WTC11 (cell line): Measurements from ENCODE around the gene INSL4. TPM values are rescaled to one million over a fixed set of nuclear protein-coding genes. Genes with fewer than 3 reads are reported as not detected.

Source experiments
- ATAC-seq: fragments of 200-7000 bp; cut with Tn5 transposase; 2 replicates; pipeline ENCODE4 v1.10.0; 2021; ENCODE audit warnings: mild to moderate bottlenecking, moderate library complexity
- CTCF ChIA-PET: fragments of 300-600 bp; sonication (Branson Sonifier 250); formaldehyde crosslinking; loops from one replicate; lab custom pipeline; 2021; ENCODE audit warnings: antibody characterized with exemption; lab: Charles Lee
- POLR2A ChIA-PET: fragments of 350-600 bp; sonication (Branson Sonifier 250); formaldehyde crosslinking; loops from one replicate; lab custom pipeline; 2021; ENCODE audit warnings: antibody characterized with exemption; lab: Charles Lee
- DNase-seq: peaks from one replicate; pipeline ENCODE4 v3.0.0; 2021; ENCODE audit warnings: low spot score
- H3K27ac Mint-ChIP-seq: 2 replicates; pipeline ENCODE4 v1.8.0; 2021; ENCODE audit warnings: mixed read lengths
- H3K27me3 Mint-ChIP-seq: 2 replicates; pipeline ENCODE4 v1.8.0; 2021; ENCODE audit warnings: low read depth, mild to moderate bottlenecking, moderate library complexity, mixed read lengths
- H3K36me3 Mint-ChIP-seq: 2 replicates; pipeline ENCODE4 v1.8.0; 2021; ENCODE audit warnings: mixed read lengths
- H3K4me1 Mint-ChIP-seq: 2 replicates; pipeline ENCODE4 v1.8.0; 2022; ENCODE audit warnings: mixed read lengths
- H3K4me3 Mint-ChIP-seq: 2 replicates; pipeline ENCODE4 v1.8.0; 2021; ENCODE audit warnings: mild to moderate bottlenecking, moderate library complexity, mixed read lengths
- H3K9me3 Mint-ChIP-seq: 2 replicates; pipeline ENCODE4 v1.8.0; 2021; ENCODE audit warnings: mixed read lengths
- AFF4 ChIP-seq: sonication (generic); formaldehyde crosslinking; IDR thresholded peaks from 2 replicates; pipeline ENCODE4 v1.8.1; 2023; ENCODE audit warnings: mild to moderate bottlenecking, missing genetic modification reagents, borderline replicate concordance
- AR ChIP-seq: fragments of 250-450 bp; sonication (Bioruptor Pico); IDR thresholded peaks from 2 replicates; pipeline ENCODE4 v1.9.0; 2021; ENCODE audit warnings: mild to moderate bottlenecking
- CBFB ChIP-seq: sonication (generic); formaldehyde crosslinking; IDR thresholded peaks from 2 replicates; pipeline ENCODE4 v1.8.1; 2022; ENCODE audit warnings: mild to moderate bottlenecking, low read depth, missing genetic modification reagents
- E2F4 ChIP-seq: sonication (generic); formaldehyde crosslinking; IDR thresholded peaks from 2 replicates; pipeline ENCODE4 v1.8.1; 2022; ENCODE audit warnings: low read depth, mild to moderate bottlenecking, moderate library complexity, missing genetic modification reagents, borderline replicate concordance
- E2F5 ChIP-seq: sonication (generic); formaldehyde crosslinking; IDR thresholded peaks from 2 replicates; pipeline ENCODE4 v1.8.1; 2022; ENCODE audit warnings: mild to moderate bottlenecking, moderate library complexity, missing genetic modification reagents
- FOXP1 ChIP-seq: sonication (generic); formaldehyde crosslinking; IDR thresholded peaks from 2 replicates; pipeline ENCODE4 v1.8.0; 2022; ENCODE audit warnings: missing genetic modification reagents, mild to moderate bottlenecking, moderate library complexity, borderline replicate concordance
- FOXP4 ChIP-seq: sonication (generic); formaldehyde crosslinking; IDR thresholded peaks from 2 replicates; pipeline ENCODE4 v1.8.0; 2022; ENCODE audit warnings: mild to moderate bottlenecking, missing genetic modification reagents
- GTF2I ChIP-seq: fragments of 250-450 bp; sonication (Bioruptor Pico); conservative IDR thresholded peaks from 2 replicates; pipeline ENCODE4 v1.4.0; 2021; ENCODE audit warnings: mild to moderate bottlenecking
- KAT7 ChIP-seq: sonication (generic); formaldehyde crosslinking; IDR thresholded peaks from 2 replicates; pipeline ENCODE4 v1.8.1; 2023; ENCODE audit warnings: missing genetic modification reagents, mild to moderate bottlenecking, borderline replicate concordance
- OVOL2 ChIP-seq: fragments of 250-450 bp; sonication (Bioruptor Pico); IDR thresholded peaks from 2 replicates; pipeline ENCODE4 v1.9.0; 2021; ENCODE audit warnings: mild to moderate bottlenecking, borderline replicate concordance
- total RNA-seq: library from RNA; stranded (reverse); gene quantifications from 3 replicates; pipeline ENCODE4 v1.2.3, GENCODE V29; 2021

INSL4 gene
- total RNA-seq, 1 experiment from 2014 or later, result not detected

GRCh38 chr9:5278486-5278885 lies 47.3 kb downstream of the INSL4 start:
- H3K36me3 Mint-ChIP-seq, result peaks cover 5% of the 10 kb centered on the region
- DNase-seq (no peak), ATAC-seq (no peak)
- no peaks in the 10 kb centered on the region; the same call in 1 of the 2 replicates for H3K27me3 Mint-ChIP-seq
- TF ChIP-seq OVOL2 (CRISPR knock-in tag) (no peak), AFF4 (CRISPR knock-in tag) (no peak), CBFB (CRISPR knock-in tag) (no peak), E2F5 (CRISPR knock-in tag) (no peak), AR (no peak), FOXP1 (no peak), FOXP4 (CRISPR knock-in tag) (no peak), E2F4 (CRISPR knock-in tag) (no peak), GTF2I (no peak), KAT7 (CRISPR knock-in tag) (no peak)
- H3K27ac Mint-ChIP-seq, result no peak overlapping the region
- ChIA-PET POLR2A (no interaction called here), CTCF (no interaction called here)
- H3K4me3 Mint-ChIP-seq, result no peak overlapping the region
- no peaks in the 10 kb centered on the region for H3K4me1 Mint-ChIP-seq
- H3K9me3 Mint-ChIP-seq, result peaks cover 27% of the 10 kb centered on the region

Other genes starting within 250 kb of the INSL4 start
- 2.0 to 3.3 TPM (median 2.4 TPM) in 3 replicates for gene JAK2, start 246.1 kb upstream of the INSL4 start, total RNA-seq
- gene INSL6, start 45.8 kb upstream of the INSL4 start, total RNA-seq, result not detected in 3 replicates
- 4.0 to 4.7 TPM (median 4.3 TPM) in 3 replicates for gene RLN2, start 73.3 kb downstream of the INSL4 start, total RNA-seq
- 0.66 to 0.89 TPM (median 0.87 TPM) in 3 replicates for gene RLN1, start 108.5 kb downstream of the INSL4 start, total RNA-seq
- 19.2 to 26.3 TPM (median 25.0 TPM) in 3 replicates for gene PLGRKT, start 206.5 kb downstream of the INSL4 start, total RNA-seq
- 0.05 to 0.42 TPM (median 0.21 TPM) in 3 replicates for gene CD274, start 219.1 kb downstream of the INSL4 start, total RNA-seq